ENCODE data around the gene RPL41. TPM values are rescaled to one million over a fixed set of nuclear protein-coding genes. Genes with fewer than 3 reads are reported as not detected.

The RPL41 gene
- total RNA-seq, 4 donors from 2014 or later: 966 to 4,641 (median 3,066) TPM

DNA sequence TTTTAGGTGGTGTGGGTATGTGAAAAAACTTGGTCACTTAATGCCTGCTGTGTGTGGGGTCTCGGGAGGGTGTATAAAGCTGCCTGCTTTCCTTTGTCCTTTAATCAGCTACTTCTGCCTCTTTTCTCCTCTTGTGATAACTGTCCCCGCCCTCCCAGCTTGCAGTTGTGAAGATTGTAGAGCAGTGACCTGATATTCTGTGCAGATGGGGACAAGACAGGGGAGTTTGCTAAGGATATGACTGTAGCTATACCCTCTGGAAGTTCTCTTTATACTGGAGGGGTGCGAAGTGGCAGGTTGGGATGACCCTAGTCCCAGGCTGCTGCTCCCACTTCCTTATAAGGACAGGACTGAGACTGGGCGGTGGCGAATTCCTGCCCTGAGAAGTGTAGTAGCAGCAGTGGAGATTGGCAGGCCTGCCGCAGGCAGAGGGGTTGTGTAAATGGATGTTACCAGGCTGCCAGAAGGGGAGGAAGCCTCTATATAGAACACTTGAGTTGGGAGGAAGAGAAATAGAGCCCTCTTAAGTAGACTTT is 42.6 kb downstream of the RPL41 start:
- Histone ChIP-seq H3K9me3 (no peaks in the 10 kb centered on the region), H3K27ac (peak overlapping the region; percentile 93 to 100 (median 99)), H3K4me3 (peak overlapping the region; percentile 61 to 97 (median 80)), H3K27me3 (no peaks in the 10 kb centered on the region), H3K4me1 (peaks cover 25 to 53% (median 32%) of the 10 kb centered on the region in 3 donors), H3K36me3 (peaks cover 33 to 54% (median 47%) of the 10 kb centered on the region in 3 donors)
- DNase-seq: peak; percentile 32
- WGBS, 2 donors: 0 to 3% methylated on average over 5 of the region's 6 CpGs
- TF ChIP-seq, protein P1, sequence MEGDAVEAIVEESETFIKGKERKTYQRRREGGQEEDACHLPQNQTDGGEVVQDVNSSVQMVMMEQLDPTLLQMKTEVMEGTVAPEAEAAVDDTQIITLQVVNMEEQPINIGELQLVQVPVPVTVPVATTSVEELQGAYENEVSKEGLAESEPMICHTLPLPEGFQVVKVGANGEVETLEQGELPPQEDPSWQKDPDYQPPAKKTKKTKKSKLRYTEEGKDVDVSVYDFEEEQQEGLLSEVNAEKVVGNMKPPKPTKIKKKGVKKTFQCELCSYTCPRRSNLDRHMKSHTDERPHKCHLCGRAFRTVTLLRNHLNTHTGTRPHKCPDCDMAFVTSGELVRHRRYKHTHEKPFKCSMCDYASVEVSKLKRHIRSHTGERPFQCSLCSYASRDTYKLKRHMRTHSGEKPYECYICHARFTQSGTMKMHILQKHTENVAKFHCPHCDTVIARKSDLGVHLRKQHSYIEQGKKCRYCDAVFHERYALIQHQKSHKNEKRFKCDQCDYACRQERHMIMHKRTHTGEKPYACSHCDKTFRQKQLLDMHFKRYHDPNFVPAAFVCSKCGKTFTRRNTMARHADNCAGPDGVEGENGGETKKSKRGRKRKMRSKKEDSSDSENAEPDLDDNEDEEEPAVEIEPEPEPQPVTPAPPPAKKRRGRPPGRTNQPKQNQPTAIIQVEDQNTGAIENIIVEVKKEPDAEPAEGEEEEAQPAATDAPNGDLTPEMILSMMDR (IDR thresholded peaks at IDR 0.05): no peak
- TF ChIP-seq POLR2A (IDR thresholded peaks at IDR 0.05): peak in 2 of 4 donors; percentile 67 to 77
- intact Hi-C loops (cut with DNase I): no loop called here

DNA sequence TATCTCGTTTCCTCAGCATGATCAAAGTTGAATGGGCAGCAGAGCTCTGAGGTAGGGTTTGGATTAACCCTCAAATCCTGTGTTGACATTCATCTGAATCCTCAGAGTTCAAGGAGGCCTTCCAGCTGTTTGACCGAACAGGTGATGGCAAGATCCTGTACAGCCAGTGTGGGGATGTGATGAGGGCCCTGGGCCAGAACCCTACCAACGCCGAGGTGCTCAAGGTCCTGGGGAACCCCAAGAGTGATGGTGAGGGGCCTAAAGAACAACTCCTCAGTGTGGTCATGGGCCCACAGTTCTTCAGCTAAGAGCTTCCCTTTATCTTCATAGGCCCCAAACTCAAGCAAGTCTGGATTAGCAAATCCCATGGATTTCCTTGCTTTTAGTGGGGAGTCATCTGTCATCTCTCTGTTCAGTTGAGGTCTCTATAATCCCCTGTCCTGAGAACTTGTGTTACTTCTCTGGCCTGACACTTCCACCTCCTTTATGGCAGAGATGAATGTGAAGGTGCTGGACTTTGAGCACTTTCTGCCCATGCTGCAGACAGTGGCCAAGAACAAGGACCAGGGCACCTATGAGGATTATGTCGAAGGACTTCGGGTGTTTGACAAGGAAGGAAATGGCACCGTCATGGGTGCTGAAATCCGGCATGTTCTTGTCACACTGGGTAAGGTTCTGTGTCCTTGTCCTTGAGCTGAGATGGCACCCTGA is 43.2 kb downstream of the RPL41 start:
- Histone ChIP-seq H3K4me3 (peak overlapping the region; percentile 61 to 97 (median 80)), H3K9me3 (no peaks in the 10 kb centered on the region), H3K4me1 (peaks cover 25 to 53% (median 32%) of the 10 kb centered on the region in 3 donors), H3K36me3 (peaks cover 40 to 60% (median 49%) of the 10 kb centered on the region in 3 donors), H3K27ac (peak overlapping the region; percentile 93 to 100 (median 99)), H3K27me3 (no peaks in the 10 kb centered on the region)
- intact Hi-C loops (cut with DNase I): no loop called here
- DNase-seq: no peak
- no peak for TF ChIP-seq POLR2A (IDR thresholded peaks at IDR 0.05)
- TF ChIP-seq, protein P1 (IDR thresholded peaks at IDR 0.05): no peak
- WGBS, 2 donors: 12 to 22% methylated on average over 8 of the region's 8 CpGs

DNA sequence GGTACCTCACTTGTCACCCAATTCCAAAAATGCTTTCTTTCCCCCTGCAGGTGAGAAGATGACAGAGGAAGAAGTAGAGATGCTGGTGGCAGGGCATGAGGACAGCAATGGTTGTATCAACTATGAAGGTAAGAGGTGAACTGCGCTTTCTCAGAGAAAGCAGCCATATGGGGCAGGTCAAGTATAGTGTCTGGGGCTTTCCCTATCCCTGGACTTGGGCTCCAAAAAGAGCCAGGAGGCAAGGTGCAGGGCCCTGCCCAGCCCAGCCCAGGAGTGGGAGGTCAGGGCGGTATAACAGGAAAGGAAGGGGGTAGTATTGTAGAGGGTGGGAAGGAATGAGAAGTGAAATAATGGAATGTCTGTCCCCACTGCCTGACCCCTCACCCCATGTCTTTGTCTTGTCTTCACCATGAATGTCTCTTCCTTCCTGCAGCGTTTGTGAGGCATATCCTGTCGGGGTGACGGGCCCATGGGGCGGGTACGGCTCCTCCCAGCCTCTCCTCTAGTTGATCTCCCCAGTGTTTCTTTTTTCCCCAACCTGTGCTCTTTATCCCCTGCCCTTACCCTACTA is 43.8 kb downstream of the RPL41 start:
- H3K4me3 ChIP-seq: peak overlapping the region; percentile 61 to 97 (median 80)
- H3K27me3 ChIP-seq: no peaks in the 10 kb centered on the region
- H3K36me3 ChIP-seq: peaks cover 45 to 63% (median 53%) of the 10 kb centered on the region in 3 donors
- peaks cover 25 to 53% (median 32%) of the 10 kb centered on the region in 3 donors for H3K4me1 ChIP-seq
- WGBS, 2 donors: 9 to 18% methylated on average over 7 of the region's 7 CpGs
- TF ChIP-seq POLR2A (IDR thresholded peaks at IDR 0.05): peak in 1 of 4 donors; percentile 24
- TF ChIP-seq, protein P1 (IDR thresholded peaks at IDR 0.05): no peak
- intact Hi-C loops (cut with DNase I): no loop called here
- no peaks in the 10 kb centered on the region for H3K9me3 ChIP-seq
- H3K27ac ChIP-seq: peak overlapping the region; percentile 93 to 100 (median 99)
- DNase-seq: no peak

DNA sequence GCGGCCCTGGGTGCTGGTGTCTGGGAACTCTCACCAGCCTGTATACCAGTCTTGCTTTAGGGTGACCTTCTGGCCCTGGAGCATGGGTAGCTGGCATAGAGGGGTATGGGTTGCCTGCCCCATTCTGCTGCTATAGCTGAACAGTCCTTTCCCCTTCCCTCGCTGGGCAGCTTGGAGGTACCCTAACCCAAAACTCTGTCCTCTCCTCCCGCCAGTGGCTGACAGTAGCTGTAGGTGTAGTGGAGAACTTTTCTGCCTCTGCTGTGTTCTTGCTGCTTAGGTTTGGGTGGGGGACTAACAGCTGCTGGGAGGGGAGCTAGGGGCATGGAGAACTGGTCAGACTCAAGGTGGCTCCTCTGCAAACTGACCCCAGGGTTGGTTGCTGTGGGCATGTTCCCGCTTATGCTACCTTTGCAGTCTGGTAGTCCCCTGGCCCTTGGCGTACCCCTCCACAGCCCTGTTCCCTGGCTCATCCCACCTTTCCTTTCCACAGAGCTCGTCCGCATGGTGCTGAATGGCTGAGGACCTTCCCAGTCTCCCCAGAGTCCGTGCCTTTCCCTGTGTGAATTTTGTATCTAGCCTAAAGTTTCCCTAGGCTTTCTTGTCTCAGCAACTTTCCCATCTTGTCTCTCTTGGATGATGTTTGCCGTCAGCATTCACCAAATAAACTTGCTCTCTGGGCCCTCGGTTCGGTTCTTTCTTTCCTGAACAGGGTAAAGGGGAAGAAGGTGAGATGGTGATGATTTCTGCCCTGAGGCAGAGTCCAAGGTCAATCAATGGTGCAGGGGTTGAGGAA is 44.7 kb downstream of the RPL41 start:
- intact Hi-C loops (cut with DNase I): no loop called here

More for the DNA sequence above, 44.7 kb downstream of the RPL41 start:
- no peaks in the 10 kb centered on the region for H3K27me3 ChIP-seq
- no peaks in the 10 kb centered on the region for H3K9me3 ChIP-seq
- 64 to 70% methylated on average over 8 to 9 of the region's 11 CpGs for WGBS, 2 donors
- H3K4me3 ChIP-seq: peak overlapping the region; percentile 61 to 97 (median 80)
- TF ChIP-seq POLR2A (IDR thresholded peaks at IDR 0.05): no peak
- TF ChIP-seq, protein P1 (IDR thresholded peaks at IDR 0.05): no peak
- H3K4me1 ChIP-seq: peaks cover 25 to 53% (median 32%) of the 10 kb centered on the region in 3 donors
- H3K36me3 ChIP-seq: peaks cover 46 to 69% (median 60%) of the 10 kb centered on the region in 3 donors
- peak overlapping the region; percentile 93 to 100 (median 99) for H3K27ac ChIP-seq
- no peak for DNase-seq

All from esophagus squamous epithelium (tissue), 5 donors.